Stimulated activated CD8-positive, alpha-beta memory T cell treated with anti-CD3 and anti-CD28 coated beads, Interleukin-2, amount 100 ng/mL, for 48 hours (primary cell): ENCODE measurements around the gene GNAT2.

Experiments
- DNase-seq, 2 donors: peaks; one replicate each; pipeline ENCODE4 v3.0.0-alpha.2; 2020; ENCODE audit warnings: low read depth in 2 of 2

Gene GNAT2

GRCh38 chr1:109642626-109643025 is 23.2 kb upstream of the GNAT2 start:
- DNase-seq, result no peak

- DNase-seq, result no peak
Observed at GRCh38 chr1:109641861-109642260, 22.4 kb upstream of the GNAT2 start.

GRCh38 chr1:109641078-109641740 is 21.8 kb upstream of the GNAT2 start:
- DNase-seq, result no peak

- peak; percentile 80 to 93 for DNase-seq
Observed at GRCh38 chr1:109640285-109640865, 21.0 kb upstream of the GNAT2 start.

- no peak for DNase-seq
Observed at GRCh38 chr1:109639841-109640184, 20.4 kb upstream of the GNAT2 start.

- DNase-seq, result no peak
Observed at GRCh38 chr1:109639063-109639840, 19.8 kb upstream of the GNAT2 start.

- DNase-seq, result no peak
Observed at GRCh38 chr1:109637446-109637845, 18.0 kb upstream of the GNAT2 start.

GRCh38 chr1:109636201-109636952 is 17.0 kb upstream of the GNAT2 start:
- no peak for DNase-seq

- DNase-seq, result no peak
Observed at GRCh38 chr1:109635862-109636200, 16.4 kb upstream of the GNAT2 start.

GRCh38 chr1:109634771-109635750 is 15.6 kb upstream of the GNAT2 start:
- DNase-seq, result no peak

- DNase-seq, result no peak
Observed at GRCh38 chr1:109634292-109634691, 14.9 kb upstream of the GNAT2 start.

GRCh38 chr1:109632671-109633346 is 13.4 kb upstream of the GNAT2 start:
- no peak for DNase-seq

GRCh38 chr1:109631513-109632505 is 12.4 kb upstream of the GNAT2 start:
- DNase-seq, result no peak

GRCh38 chr1:109630898-109631512 is 11.6 kb upstream of the GNAT2 start:
- no peak for DNase-seq

GRCh38 chr1:109630081-109630897 is 10.9 kb upstream of the GNAT2 start:
- DNase-seq, result no peak

GRCh38 chr1:109629372-109630030 is 10.1 kb upstream of the GNAT2 start:
- no peak for DNase-seq

- DNase-seq, result no peak
Observed at GRCh38 chr1:109628540-109629321, 9.3 kb upstream of the GNAT2 start.
